Measurements from ENCODE around the gene AFAP1L2. TPM values are rescaled to one million over a fixed set of nuclear protein-coding genes. Genes with fewer than 3 reads are reported as not detected.
A peak's percentile ranks its signal among the peaks of the same experiment; 100 is the strongest.

AFAP1L2 gene
- total RNA-seq, 6 experiments from 2014 or later, result 0.50 to 2.2 (median 1.1) TPM

DNA sequence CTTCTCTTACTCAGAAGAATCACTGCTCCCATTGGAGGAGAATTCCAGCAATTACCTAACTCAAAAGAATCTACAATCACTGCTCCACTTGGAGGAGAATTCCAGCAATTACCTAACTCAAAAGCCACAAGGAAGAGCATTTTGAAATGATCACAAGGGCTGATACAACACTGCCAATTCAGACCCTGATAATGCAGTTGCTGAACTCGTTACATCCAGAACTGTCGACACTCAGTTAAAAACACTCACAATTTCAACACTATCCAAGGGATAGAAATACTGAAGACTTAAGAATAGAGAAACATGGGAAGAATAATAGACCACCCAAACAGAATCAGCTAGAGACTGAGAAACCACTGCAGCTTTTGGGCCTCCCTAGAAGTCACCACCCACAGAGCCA is 27.8 kb downstream of the AFAP1L2 start:
- intact Hi-C loops (cut with DNase I), result no loop called here
- no peak for DNase-seq
- Histone ChIP-seq H3K9me3 (no peaks in the 10 kb centered on the region), H3K27ac (no peak overlapping the region), H3K4me1 (no peaks in the 10 kb centered on the region), H3K27me3 (no peaks in the 10 kb centered on the region), H3K36me3 (no peaks in the 10 kb centered on the region), H3K4me3 (no peak overlapping the region)
- 78% methylated on average over 2 of the region's 2 CpGs for WGBS (ENCODE audit: insufficient coverage, low coverage, low lambda C conversion rate, missing lambda C conversion rate)
- ATAC-seq, result no peak
- TF ChIP-seq, protein P1, sequence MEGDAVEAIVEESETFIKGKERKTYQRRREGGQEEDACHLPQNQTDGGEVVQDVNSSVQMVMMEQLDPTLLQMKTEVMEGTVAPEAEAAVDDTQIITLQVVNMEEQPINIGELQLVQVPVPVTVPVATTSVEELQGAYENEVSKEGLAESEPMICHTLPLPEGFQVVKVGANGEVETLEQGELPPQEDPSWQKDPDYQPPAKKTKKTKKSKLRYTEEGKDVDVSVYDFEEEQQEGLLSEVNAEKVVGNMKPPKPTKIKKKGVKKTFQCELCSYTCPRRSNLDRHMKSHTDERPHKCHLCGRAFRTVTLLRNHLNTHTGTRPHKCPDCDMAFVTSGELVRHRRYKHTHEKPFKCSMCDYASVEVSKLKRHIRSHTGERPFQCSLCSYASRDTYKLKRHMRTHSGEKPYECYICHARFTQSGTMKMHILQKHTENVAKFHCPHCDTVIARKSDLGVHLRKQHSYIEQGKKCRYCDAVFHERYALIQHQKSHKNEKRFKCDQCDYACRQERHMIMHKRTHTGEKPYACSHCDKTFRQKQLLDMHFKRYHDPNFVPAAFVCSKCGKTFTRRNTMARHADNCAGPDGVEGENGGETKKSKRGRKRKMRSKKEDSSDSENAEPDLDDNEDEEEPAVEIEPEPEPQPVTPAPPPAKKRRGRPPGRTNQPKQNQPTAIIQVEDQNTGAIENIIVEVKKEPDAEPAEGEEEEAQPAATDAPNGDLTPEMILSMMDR (IDR thresholded peaks at IDR 0.05), result no peak
- no peak for TF ChIP-seq POLR2A (IDR thresholded peaks at IDR 0.05)

DNA sequence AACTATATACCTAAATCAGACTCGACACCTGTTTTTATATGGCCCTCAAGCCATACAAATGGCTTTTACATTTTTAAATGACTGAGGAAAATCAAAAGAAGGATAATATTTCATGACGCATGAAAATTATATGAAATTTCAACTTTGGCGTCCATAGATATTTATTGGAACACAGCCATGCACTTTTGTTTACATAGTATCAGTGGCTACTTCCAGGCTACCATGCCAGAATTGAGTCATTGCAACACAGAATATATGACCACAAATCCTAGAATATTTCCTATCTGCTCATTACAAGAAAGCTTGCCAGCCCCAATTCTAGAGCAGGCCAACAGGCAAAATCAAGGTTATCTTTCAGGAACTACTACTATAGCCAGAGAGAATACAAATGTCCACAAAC is 29.3 kb downstream of the AFAP1L2 start:
- ATAC-seq (no peak), DNase-seq (no peak)
- no peaks in the 10 kb centered on the region for H3K4me1 ChIP-seq
- H3K9me3 ChIP-seq, result no peaks in the 10 kb centered on the region
- intact Hi-C loops (cut with DNase I), result no loop called here
- no peak overlapping the region for H3K4me3 ChIP-seq
- no peak overlapping the region for H3K27ac ChIP-seq
- 67% methylated on average over 3 of the region's 3 CpGs for WGBS (ENCODE audit: insufficient coverage, low coverage, low lambda C conversion rate, missing lambda C conversion rate)
- no peaks in the 10 kb centered on the region for H3K27me3 ChIP-seq
- H3K36me3 ChIP-seq, result no peaks in the 10 kb centered on the region
- TF ChIP-seq POLR2A (IDR thresholded peaks at IDR 0.05), result no peak

DNA sequence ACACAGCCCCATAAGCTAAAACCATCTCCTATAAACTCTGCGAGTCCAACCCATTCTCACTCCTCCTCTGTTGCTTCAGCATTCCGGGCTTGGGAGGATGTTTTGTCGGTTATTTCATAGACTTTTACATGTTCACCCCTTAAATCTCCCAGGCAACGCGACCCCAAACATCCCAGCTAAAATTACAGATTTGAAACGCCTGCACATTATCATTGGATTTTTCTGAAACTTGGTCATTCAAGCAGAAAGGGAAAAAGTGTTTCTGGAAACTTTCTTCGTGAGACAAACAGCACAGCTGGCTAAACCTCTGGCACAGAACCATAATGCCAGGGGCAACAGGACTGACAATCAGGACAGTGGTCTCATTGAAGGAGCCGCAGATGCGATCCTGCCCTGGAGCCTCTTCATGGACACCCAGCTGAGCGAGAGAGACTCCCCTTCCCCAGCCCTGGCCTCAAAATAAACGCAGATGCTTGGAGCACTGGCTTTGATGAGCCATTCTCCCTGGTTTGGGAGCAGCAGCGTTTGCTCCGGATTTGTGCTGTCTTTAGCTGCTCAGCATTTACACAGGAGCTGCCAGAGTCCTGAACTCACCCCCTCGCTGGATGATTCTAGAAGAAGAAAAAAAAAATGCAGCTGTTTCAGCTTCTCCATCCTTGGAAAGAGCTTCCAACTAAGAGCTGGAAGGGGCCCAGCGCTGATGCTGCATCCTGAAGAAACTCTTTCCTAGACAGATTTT is 30.1 kb downstream of the AFAP1L2 start:
- WGBS (ENCODE audit: insufficient coverage, low coverage, low lambda C conversion rate, missing lambda C conversion rate), result 45% methylated on average over 14 of the region's 15 CpGs
- Histone ChIP-seq H3K9me3 (no peaks in the 10 kb centered on the region), H3K36me3 (no peaks in the 10 kb centered on the region), H3K27me3 (no peaks in the 10 kb centered on the region), H3K4me3 (no peak overlapping the region), H3K27ac (no peak overlapping the region), H3K4me1 (no peaks in the 10 kb centered on the region)
- TF ChIP-seq, protein P1 (IDR thresholded peaks at IDR 0.05), result no peak
- TF ChIP-seq POLR2A (IDR thresholded peaks at IDR 0.05), result no peak
- ATAC-seq, result peak in 1 of 4 donors; percentile 30
- no peak for DNase-seq
- intact Hi-C loops (cut with DNase I), result no loop called here

DNA sequence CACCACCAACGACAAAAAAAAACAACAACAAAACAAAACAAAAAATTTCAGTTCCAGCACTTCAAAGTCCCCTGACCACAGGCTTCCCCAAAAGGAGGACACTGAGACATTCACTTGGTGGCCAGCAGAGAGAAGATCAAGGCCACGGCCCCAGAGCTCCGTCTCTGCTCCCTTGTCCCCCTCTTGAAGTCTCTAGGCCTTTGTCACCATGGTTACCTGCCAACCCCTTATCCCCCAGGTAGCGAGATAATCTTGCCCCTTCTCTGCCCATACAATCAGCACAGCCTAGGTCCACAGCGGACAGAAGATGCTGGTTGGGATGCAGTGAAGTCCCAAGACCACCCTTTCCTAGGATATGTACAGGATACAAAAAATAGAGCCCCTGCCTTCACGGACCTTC is 30.7 kb downstream of the AFAP1L2 start:
- Histone ChIP-seq H3K4me1 (no peaks in the 10 kb centered on the region), H3K36me3 (no peaks in the 10 kb centered on the region), H3K9me3 (no peaks in the 10 kb centered on the region), H3K27me3 (no peaks in the 10 kb centered on the region), H3K4me3 (no peak overlapping the region), H3K27ac (no peak overlapping the region)
- WGBS (ENCODE audit: insufficient coverage, low coverage, low lambda C conversion rate, missing lambda C conversion rate), result 58% methylated on average over 6 of the region's 6 CpGs
- no peak for TF ChIP-seq POLR2A (IDR thresholded peaks at IDR 0.05)
- TF ChIP-seq, protein P1 (IDR thresholded peaks at IDR 0.05), result no peak
- ATAC-seq, result no peak
- no peak for DNase-seq
- intact Hi-C loops (cut with DNase I), result no loop called here

DNA sequence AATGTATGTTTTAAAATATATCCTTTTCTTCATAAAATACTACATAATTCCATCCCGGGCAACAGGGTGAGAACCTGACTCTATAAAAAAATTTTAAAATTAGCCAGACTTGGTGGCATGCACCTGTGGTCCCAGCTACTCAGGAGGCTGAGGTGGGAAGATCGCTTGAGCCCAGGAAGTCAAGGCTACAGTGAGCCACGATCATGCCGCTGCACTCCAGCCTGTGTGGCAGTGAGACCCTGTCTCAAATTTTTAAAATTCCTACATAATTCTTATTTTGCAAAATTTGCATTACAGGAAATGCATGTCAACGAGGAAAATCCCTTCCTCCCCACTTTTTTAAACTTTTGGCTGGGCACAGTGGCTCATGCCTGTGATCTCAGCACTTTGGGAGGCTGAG is 31.3 kb downstream of the AFAP1L2 start:
- whole genome bisulfite sequencing (ENCODE audit: insufficient coverage, low coverage, low lambda C conversion rate, missing lambda C conversion rate), result 64% methylated on average over 5 of the region's 5 CpGs
- Histone ChIP-seq H3K9me3 (no peaks in the 10 kb centered on the region), H3K27me3 (no peaks in the 10 kb centered on the region), H3K27ac (no peak overlapping the region), H3K4me3 (no peak overlapping the region), H3K36me3 (no peaks in the 10 kb centered on the region), H3K4me1 (no peaks in the 10 kb centered on the region)
- no peak for ATAC-seq
- intact Hi-C loops (cut with DNase I), result no loop called here
- DNase-seq, result no peak
- TF ChIP-seq, protein P1 (IDR thresholded peaks at IDR 0.05), result no peak
- no peak for TF ChIP-seq POLR2A (IDR thresholded peaks at IDR 0.05)

All from right lobe of liver (tissue), 6 donors.